ENCODE measurements around the gene ARGFX.
"Not testable (repeated sequence)": the region's sequence is repeated elsewhere in the genome, so short reads cannot be mapped to it uniquely, and the experiment has no call there.

Gene ARGFX

DNA sequence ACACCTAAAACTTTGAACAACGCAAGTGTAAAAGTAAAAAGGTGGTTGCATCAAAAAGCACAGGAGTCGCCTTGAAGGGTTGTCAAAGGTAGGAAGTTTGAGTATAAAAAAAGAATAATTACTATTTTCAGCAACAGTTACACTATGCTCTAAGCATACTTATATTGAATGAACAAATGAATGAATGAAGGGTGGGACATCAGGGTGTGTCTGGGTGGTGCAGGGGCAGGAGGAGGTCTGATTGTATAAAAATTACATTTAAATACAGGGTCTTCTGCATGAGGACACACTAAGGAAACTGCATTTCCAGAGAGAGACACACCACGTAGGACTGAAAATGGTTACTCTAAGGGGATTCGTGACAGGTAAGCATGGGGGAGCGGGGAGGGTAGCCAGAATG, at the start of gene ARGFX:
Gene ARGFX, plus strand, starts transcription at position 301 of the 400 bp plus-strand sequence. CDS start 2,765 bp downstream, outside the sequence.
- DNase-seq: no peak

DNA sequence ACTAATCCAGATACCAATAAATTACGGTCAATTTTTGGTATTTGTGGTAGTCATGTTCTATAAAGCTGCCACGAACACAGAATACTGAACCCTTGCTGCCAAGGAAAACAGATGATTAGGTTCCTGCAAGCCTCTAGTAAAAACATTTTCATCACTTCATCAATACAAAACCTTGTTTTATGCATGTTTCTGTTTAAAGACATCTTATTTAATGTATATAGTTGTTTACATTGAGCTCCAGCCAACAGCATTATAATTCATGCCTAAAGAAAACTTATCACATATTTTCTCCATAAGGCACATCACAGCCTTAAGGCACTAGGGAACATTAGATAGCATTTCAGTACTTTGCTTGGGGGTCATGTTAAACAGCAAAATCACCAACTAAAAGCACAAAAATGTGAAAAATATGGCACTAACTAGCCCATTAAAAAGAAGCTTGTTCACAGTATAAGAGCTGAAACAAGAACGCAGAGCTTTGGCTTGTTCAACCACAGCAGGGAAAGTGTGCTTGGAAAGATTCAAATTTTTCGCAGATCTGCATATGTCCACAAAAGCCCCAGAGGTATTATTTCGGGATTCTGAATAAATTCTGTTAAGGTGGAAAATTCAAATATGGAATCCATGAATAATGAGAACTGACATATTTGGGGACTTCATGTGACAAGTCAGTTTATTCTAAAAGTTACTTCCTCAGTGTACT, 49.6 kb upstream of the ARGFX start:
- DNase-seq: no peak

- no peak for DNase-seq
These were observed 47.2 kb upstream of the ARGFX start for GRCh38 chr3:121520510-121520909.

DNA sequence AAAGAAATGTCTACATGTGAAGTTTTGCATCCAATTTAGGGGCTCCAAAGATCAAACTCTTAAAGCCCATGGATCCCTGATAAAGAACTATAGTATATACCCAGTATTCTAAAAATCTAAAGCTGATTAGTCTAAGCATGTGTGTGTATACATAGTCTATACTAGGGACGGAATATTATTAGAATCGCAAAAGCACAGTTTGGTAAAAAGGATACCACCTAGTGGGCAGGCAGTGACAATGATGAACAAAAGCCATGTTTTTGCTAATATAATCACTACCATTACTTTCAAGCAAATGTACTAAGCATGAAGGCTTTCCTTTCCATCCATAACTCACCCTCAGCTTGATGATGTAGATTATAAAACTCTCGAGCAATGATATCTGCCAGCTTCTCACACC, 38.4 kb upstream of the ARGFX start:
- DNase-seq: no peak

GRCh38 chr3:121531269-121531668, 36.5 kb upstream of the ARGFX start:
- no peak for DNase-seq

DNA sequence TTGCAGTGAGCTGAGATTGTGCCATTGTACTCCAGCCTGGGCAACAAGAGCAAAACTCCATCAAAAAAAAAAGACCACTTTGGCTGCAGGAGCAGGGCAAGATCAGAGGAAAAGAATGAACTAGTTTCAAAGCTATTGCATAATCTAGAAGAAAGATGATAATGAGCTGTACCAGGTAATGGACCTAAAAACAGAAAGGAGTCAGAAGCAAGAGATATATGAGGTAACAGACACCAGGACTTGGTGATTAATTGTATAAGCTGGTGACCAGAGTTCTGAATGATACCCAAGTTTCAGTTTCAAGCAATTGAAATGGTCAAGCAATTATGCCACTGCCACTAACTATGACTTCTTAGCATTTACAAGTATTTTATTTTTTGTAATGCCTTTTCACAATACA, 24.8 kb upstream of the ARGFX start:
- DNase-seq: no peak

DNA sequence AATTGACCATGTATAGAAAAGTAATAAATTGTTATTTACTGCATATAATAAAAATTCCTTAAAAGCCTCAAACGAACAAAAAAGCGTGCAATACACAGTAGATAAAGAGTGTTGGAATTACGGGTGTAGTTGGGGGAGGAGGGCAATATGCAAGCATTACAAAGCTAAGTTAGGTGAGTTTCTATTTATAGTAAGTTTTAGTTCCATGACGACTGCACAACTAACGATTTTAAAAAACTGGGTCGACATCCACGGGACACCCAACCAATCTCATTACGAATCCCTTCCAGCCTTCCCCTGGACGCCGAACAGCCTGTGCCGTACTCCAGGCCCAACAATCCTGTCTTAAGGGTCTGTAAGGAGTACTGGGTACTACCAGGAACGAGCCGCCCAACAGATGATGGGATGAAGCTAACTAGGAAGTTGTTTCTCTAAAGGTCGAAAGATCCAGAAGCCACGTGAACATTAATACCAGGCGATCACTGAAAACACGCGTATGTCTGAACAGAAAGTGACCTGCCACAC, 22.6 kb upstream of the ARGFX start:
- DNase-seq: no peak

- peak; percentile 91 for DNase-seq
These were observed 21.9 kb upstream of the ARGFX start, which contains the start of gene POLQ for GRCh38 chr3:121545574-121546455. POLQ (minus strand) TSS chr3:121545988; CDS start chr3:121545877, 111 bp downstream.

GRCh38 chr3:121552379-121552778, 15.4 kb upstream of the ARGFX start:
- no peak for DNase-seq

GRCh38 chr3:121552797-121553196, 15.0 kb upstream of the ARGFX start:
- DNase-seq: no peak

- no peak for DNase-seq
These were observed 10.3 kb upstream of the ARGFX start for GRCh38 chr3:121557426-121557934.

DNA sequence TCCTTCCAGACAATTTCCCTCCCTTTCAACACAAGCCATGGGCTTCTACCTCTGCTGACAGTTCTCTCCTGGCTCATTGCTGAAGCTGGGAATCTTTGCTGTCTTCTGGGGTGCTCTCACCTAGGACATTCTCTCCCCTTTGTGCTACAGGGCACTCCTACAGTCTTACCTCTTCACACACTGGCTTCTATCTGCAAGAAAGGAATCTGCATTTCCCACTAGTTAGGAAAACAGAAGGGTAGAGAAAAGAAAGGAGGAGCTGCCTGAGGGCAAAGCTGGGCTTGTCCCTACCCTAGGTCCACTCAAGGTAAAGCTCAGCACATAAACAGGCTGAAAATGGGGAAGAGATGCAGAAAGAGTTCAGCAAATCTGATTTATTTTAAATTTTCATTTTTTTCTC, 5.6 kb upstream of the ARGFX start:
- no peak for DNase-seq

DNA sequence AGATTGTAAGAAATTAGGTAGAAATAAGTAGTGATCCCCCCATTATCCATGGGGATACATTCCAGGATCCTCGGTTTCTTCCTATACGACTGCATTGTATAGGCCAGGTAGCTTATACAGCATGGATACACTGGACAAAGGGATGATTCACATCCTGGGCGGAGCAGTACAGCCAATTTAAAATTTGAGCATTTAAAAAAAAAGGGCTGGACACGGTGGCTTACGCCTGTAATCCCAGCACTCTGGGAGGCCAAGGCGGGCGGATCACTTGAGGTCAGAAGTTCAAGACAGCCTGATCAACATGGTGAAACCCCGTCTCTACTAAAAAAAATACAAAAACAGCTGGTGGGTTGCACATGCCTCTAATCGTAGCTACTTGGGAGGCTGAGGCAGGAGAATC, 976 bp upstream of the ARGFX start:
- no peak for DNase-seq

GRCh38 chr3:121574449-121574848, 6.7 kb downstream of the ARGFX start:
- no peak for DNase-seq

GRCh38 chr3:121581691-121582090, 13.9 kb downstream of the ARGFX start:
- no peak for DNase-seq

GRCh38 chr3:121584418-121584817, 16.7 kb downstream of the ARGFX start:
- no peak for DNase-seq

GRCh38 chr3:121592856-121593702, 25.3 kb downstream of the ARGFX start, which contains the start of gene FBXO40:
FBXO40 (plus strand) TSS chr3:121593379; CDS start chr3:121620576, 27,197 bp downstream.
- no peak for DNase-seq

GRCh38 chr3:121593806-121594205, 26.1 kb downstream of the ARGFX start:
- DNase-seq: not testable (repeated sequence)

DNA sequence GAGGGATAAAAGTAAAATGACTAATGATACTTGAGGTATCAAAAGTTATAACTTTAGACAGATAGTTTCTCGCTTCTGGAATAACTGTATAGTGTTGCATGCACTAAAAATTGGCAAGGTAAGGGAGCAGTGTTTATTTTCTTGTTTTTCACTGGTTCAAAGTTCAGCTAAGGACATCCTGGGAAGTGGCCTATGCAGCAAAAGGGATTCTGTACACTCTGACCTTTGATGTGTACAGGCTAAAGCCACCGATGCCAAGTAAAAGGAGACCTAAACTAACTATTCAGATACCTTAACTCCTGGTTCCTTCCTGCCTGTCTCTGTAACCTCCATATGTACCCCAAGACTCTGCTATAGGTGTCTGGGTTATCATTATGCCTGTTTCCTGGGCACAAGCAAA, 27.1 kb downstream of the ARGFX start:
- DNase-seq: no peak

DNA sequence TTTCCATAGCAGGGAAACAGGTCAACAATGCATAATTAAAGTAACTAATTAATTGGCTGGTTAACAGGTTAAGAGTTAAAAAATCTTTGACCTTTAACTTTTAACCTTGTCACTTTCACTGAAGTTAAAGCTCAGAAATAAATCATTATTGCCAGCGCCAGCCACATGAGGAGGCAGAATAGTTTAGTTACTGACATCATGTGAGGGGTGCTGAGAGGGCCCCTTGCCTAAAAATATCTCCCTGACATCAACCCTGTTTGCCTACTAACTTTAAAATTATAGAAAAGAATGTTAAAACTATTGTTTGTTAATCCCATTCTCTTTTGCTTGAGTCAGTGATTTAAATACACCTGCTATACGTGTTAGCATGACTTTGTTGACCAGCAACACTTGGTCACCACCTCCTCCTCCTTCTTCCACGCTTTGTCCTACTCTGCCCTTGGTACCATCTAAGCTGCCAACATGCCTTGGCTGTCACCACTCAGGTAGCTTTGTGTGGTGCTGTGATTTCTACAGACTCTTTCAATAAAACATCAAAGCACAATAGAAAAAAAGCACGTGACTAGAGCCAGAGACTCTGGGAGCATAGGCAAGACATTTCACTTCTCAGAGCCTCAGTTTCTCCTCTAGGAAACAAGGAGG, 28.1 kb downstream of the ARGFX start:
- DNase-seq: no peak

- no peak for DNase-seq
These were observed 30.8 kb downstream of the ARGFX start for GRCh38 chr3:121598564-121598963.

- not testable (repeated sequence) for DNase-seq
These were observed 32.2 kb downstream of the ARGFX start for GRCh38 chr3:121599900-121600299.

Data from CD4-positive, alpha-beta T cell treated with Interleukin-4 for 4 hours (primary cell).